Measurements from ENCODE around the gene SURF1. TPM values are rescaled to one million over a fixed set of nuclear protein-coding genes. Genes with fewer than 3 reads are reported as not detected.

SURF1 gene
- total RNA-seq, 1 experiment from 2014 or later: 57.5 TPM

DNA sequence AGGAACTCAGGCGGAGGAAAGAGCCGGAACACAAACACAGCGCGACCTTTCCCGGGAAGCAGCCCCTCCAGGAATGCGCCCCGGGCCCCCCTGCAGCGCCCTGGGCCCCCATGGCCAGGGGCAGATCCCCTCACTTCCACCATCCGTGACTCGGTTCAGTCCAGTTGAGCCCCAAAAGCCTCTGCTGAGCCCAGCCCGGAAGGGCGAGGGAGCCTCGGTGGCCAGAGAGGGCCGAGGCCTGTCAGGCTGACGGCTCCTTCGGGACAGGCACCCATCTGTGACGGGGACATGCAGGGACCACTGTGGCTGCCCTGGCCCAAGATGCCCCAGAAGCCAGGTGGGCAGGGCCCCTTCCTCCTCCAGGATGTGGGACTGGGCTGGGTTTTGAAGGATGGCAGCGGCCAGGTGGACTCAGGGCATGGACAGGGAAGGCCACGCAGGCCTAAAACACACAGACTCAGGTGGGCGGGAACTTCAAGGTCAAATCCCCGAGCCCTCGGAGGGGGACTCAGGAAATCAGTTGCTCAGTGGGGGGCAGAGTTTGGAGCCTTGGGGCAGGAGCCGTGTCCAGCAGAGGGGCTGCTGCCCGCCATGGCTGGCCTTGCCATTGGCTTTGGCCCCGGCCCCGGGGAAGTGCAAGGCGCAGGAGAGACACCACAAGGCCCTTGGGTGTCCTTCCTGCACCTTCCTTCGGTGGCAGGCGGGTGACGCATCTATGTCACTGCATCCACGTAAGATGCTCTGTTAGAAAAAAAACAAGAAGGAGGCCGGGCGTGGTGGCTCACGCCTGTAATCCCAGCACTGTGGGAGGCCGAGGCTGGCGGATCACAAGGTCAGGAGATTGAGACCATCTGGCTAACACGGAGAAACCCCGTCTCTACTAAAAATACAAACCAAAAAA is 51.6 kb downstream of the SURF1 start:
- Histone ChIP-seq H3K4me1 (no peaks in the 10 kb centered on the region), H3K36me3 (ENCODE audit: control insufficient read depth, insufficient read depth, low read length) (no peaks in the 10 kb centered on the region), H3K4me3 (ENCODE audit: low read depth, low read length) (no peak overlapping the region), H3K9me3 (peaks cover 6% of the 10 kb centered on the region; the same call in 1 of the 2 replicates), H3K27me3 (replicated peaks; ENCODE audit: control insufficient read depth, insufficient read depth, low read length) (no peaks in the 10 kb centered on the region)
- peaks cover 15% of the 10 kb centered on the region for H3K9me3 Mint-ChIP-seq (ENCODE audit: unreplicated experiment)
- BruUV-seq (replicated peaks): no TSS peak
- H3K4me1 Mint-ChIP-seq (ENCODE audit: low read depth, unreplicated experiment): no peaks in the 10 kb centered on the region
- no peaks in the 10 kb centered on the region for H3K27me3 Mint-ChIP-seq (ENCODE audit: insufficient read depth, unreplicated experiment)
- ChIA-PET POLR2A (no interaction called here), CTCF (no interaction called here)
- H3K27ac Mint-ChIP-seq (ENCODE audit: unreplicated experiment): no peak overlapping the region
- H3K36me3 Mint-ChIP-seq (ENCODE audit: insufficient read depth, unreplicated experiment): no peaks in the 10 kb centered on the region
- TF ChIP-seq, protein P1, sequence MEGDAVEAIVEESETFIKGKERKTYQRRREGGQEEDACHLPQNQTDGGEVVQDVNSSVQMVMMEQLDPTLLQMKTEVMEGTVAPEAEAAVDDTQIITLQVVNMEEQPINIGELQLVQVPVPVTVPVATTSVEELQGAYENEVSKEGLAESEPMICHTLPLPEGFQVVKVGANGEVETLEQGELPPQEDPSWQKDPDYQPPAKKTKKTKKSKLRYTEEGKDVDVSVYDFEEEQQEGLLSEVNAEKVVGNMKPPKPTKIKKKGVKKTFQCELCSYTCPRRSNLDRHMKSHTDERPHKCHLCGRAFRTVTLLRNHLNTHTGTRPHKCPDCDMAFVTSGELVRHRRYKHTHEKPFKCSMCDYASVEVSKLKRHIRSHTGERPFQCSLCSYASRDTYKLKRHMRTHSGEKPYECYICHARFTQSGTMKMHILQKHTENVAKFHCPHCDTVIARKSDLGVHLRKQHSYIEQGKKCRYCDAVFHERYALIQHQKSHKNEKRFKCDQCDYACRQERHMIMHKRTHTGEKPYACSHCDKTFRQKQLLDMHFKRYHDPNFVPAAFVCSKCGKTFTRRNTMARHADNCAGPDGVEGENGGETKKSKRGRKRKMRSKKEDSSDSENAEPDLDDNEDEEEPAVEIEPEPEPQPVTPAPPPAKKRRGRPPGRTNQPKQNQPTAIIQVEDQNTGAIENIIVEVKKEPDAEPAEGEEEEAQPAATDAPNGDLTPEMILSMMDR (IDR thresholded peaks at IDR 0.05; ENCODE audit: insufficient read depth in 1 of 2, low read depth in 1 of 2, low read length in 1 of 2, severe bottlenecking in 1 of 2, unreplicated experiment in 1 of 2): no peak
- intact Hi-C loops (cut with micrococcal nuclease; ENCODE audit: unreplicated experiment): no loop called here
- DNase-seq: peak in 1 of 2 experiments; percentile 14
- H3K4me3 Mint-ChIP-seq (ENCODE audit: unreplicated experiment): no peak overlapping the region

DNA sequence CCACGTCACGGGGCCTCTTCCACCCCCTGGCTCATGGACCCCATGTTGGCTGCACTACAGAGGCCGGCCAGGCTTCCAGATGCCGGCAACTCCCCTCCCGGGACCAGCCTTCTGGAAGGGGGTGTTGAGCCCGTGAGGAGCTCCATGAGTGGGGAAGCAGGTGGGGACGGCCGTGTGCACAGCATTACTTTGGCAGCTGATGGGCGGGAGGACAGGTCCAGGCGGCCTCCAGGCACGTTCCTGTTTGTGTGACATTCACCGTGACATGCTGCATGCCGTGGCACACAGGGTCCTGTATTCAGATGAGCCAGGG is 52.2 kb downstream of the SURF1 start:
- Mint-ChIP-seq H3K27ac (ENCODE audit: unreplicated experiment) (no peak overlapping the region), H3K4me3 (ENCODE audit: unreplicated experiment) (no peak overlapping the region), H3K4me1 (ENCODE audit: low read depth, unreplicated experiment) (no peaks in the 10 kb centered on the region), H3K36me3 (ENCODE audit: insufficient read depth, unreplicated experiment) (no peaks in the 10 kb centered on the region), H3K27me3 (ENCODE audit: insufficient read depth, unreplicated experiment) (no peaks in the 10 kb centered on the region), H3K9me3 (ENCODE audit: unreplicated experiment) (peaks cover 9% of the 10 kb centered on the region)
- Histone ChIP-seq H3K4me3 (ENCODE audit: low read depth, low read length) (no peak overlapping the region), H3K27me3 (replicated peaks; ENCODE audit: control insufficient read depth, insufficient read depth, low read length) (no peaks in the 10 kb centered on the region), H3K9me3 (peaks cover 1% of the 10 kb centered on the region; the same call in 1 of the 2 replicates), H3K4me1 (no peaks in the 10 kb centered on the region), H3K36me3 (ENCODE audit: control insufficient read depth, insufficient read depth, low read length) (no peaks in the 10 kb centered on the region)
- peak in 1 of 2 experiments; percentile 29 for DNase-seq
- CTCF ChIA-PET: no interaction called here
- TF ChIP-seq, protein P1 (IDR thresholded peaks at IDR 0.05; ENCODE audit: insufficient read depth in 1 of 2, low read depth in 1 of 2, low read length in 1 of 2, severe bottlenecking in 1 of 2, unreplicated experiment in 1 of 2): no peak
- intact Hi-C loops (cut with micrococcal nuclease; ENCODE audit: unreplicated experiment): no loop called here
- POLR2A ChIA-PET: no interaction called here
- BruUV-seq (replicated peaks): no TSS peak

DNA sequence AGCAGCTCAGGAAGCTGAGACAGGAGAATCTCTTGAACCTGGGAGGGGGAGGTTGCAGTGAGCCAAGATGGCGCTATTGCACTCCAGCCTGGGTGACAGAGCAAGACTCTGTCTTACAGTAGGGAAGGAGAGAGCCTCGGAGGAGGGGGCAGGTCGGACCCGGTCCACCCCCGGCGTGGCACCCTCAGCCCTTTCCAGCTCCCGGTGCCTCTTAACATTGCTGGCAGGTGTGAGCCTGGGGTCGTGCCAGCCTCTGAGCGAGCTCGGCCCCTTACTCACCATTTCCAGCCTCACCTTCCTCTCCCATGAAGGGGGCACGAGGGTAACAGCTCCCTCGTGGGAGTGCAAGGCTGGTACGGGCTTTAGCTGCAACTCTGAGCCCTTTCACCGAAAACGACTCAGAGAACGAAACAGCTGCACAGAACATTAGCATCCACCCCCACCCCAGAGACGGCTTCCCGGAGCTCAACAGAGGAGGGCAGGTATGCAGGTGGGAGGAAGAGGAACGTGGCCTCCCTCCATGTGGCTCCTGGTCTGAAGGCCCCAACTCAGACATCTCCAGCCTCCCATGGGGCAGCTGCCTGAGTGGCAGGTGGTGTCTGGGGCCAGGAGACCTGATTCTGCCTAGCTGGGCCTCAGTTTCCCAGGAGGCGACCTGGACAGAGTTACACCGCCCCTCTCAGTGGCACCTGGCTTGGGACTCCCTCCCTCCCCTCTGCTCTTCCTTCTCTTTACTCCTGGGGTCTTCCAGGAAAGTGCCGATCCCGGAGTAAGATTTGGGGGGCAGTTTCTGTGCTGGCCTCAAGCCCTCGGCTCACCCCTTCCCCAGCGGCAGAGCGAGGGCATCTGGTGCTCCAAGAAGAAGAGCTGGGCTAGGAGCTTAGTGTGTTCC is 52.8 kb downstream of the SURF1 start:
- ChIA-PET POLR2A (no interaction called here), CTCF (no interaction called here)
- H3K27me3 ChIP-seq (replicated peaks; ENCODE audit: control insufficient read depth, insufficient read depth, low read length): no peaks in the 10 kb centered on the region
- Mint-ChIP-seq H3K27ac (ENCODE audit: unreplicated experiment) (no peak overlapping the region), H3K36me3 (ENCODE audit: insufficient read depth, unreplicated experiment) (no peaks in the 10 kb centered on the region), H3K4me3 (ENCODE audit: unreplicated experiment) (no peak overlapping the region), H3K27me3 (ENCODE audit: insufficient read depth, unreplicated experiment) (no peaks in the 10 kb centered on the region), H3K9me3 (ENCODE audit: unreplicated experiment) (peaks cover 3% of the 10 kb centered on the region), H3K4me1 (ENCODE audit: low read depth, unreplicated experiment) (no peaks in the 10 kb centered on the region)
- BruUV-seq (replicated peaks): no TSS peak
- no peak overlapping the region for H3K4me3 ChIP-seq (ENCODE audit: low read depth, low read length)
- TF ChIP-seq, protein P1 (IDR thresholded peaks at IDR 0.05; ENCODE audit: insufficient read depth in 1 of 2, low read depth in 1 of 2, low read length in 1 of 2, severe bottlenecking in 1 of 2, unreplicated experiment in 1 of 2): no peak
- no peaks in the 10 kb centered on the region for H3K36me3 ChIP-seq (ENCODE audit: control insufficient read depth, insufficient read depth, low read length)
- H3K9me3 ChIP-seq: no peaks in the 10 kb centered on the region
- no peaks in the 10 kb centered on the region for H3K4me1 ChIP-seq
- intact Hi-C loops (cut with micrococcal nuclease; ENCODE audit: unreplicated experiment): no loop called here
- DNase-seq: peak in 1 of 2 experiments; percentile 32

Measured in Caco-2 (cell line).